Left lobe of liver (tissue), 2 donors: ENCODE data around the gene BMP7. TPM values are rescaled to one million over a fixed set of nuclear protein-coding genes. Genes with fewer than 3 reads are reported as not detected.

Experiments used
- ATAC-seq: fragments of 200-7000 bp; cut with Tn5 transposase; one replicate; pipeline ENCODE4 v1.9.1; 2020; ENCODE audit warnings: mild to moderate bottlenecking, moderate library complexity
- DNase-seq: peaks from one replicate; pipeline ENCODE4 v3.0.0-alpha.2; 2020; ENCODE audit warnings: low spot score
- total RNA-seq: library from RNA; stranded (reverse); gene quantifications from one replicate; pipeline ENCODE4 v1.2.1, GENCODE V29; 2021
- donor health status: DM: no; HTN: no; CAD: no; lungs with moderate emphysema.
- donor health status: DM: no; HTN: yes; CAD: no.

BMP7 gene
- total RNA-seq = 0.38 TPM

GRCh38 chr20:57266291-57267157 is at the start of gene BMP7:
Gene BMP7, minus strand, starts transcription at chr20:57266641. Its CDS starts 519 bp downstream, at chr20:57266122.
- ATAC-seq (no peak), DNase-seq (no peak)

- DNase-seq (no peak), ATAC-seq (no peak)
These were observed 49.6 kb upstream of the BMP7 start for GRCh38 chr20:57315976-57316480.

- ATAC-seq (no peak), DNase-seq (no peak)
These were observed 48.9 kb upstream of the BMP7 start for GRCh38 chr20:57315083-57315975.

GRCh38 chr20:57313951-57314350 is 47.5 kb upstream of the BMP7 start:
- no peak for ATAC-seq
- no peak for DNase-seq

GRCh38 chr20:57313230-57313629 is 46.8 kb upstream of the BMP7 start:
- ATAC-seq (no peak), DNase-seq (no peak)

- no peak for ATAC-seq
These were observed 45.7 kb upstream of the BMP7 start for GRCh38 chr20:57312138-57312537.

GRCh38 chr20:57310821-57311514 is 44.5 kb upstream of the BMP7 start:
- DNase-seq (peak; percentile 33), ATAC-seq (no peak)

More at GRCh38 chr20:57312138-57312537, 45.7 kb upstream of the BMP7 start:
- DNase-seq = peak; percentile 7

GRCh38 chr20:57309544-57310115 is 43.2 kb upstream of the BMP7 start:
- DNase-seq (peak; percentile 8), ATAC-seq (no peak)

GRCh38 chr20:57308451-57309271 is 42.2 kb upstream of the BMP7 start:
- ATAC-seq (no peak), DNase-seq (no peak)

- no peak for ATAC-seq
- DNase-seq = no peak
These were observed 40.3 kb upstream of the BMP7 start for GRCh38 chr20:57306747-57307146.

- ATAC-seq (no peak), DNase-seq (no peak)
These were observed 34.6 kb upstream of the BMP7 start for GRCh38 chr20:57301026-57301425.

GRCh38 chr20:57298457-57298856 is 32.0 kb upstream of the BMP7 start:
- ATAC-seq (no peak), DNase-seq (no peak)

GRCh38 chr20:57294550-57294949 is 28.1 kb upstream of the BMP7 start:
- DNase-seq (no peak), ATAC-seq (no peak)

- ATAC-seq = no peak
- DNase-seq = no peak
These were observed 27.6 kb upstream of the BMP7 start for GRCh38 chr20:57293995-57294394.

- no peak for DNase-seq
- no peak for ATAC-seq
These were observed 26.2 kb upstream of the BMP7 start for GRCh38 chr20:57292611-57293010.

GRCh38 chr20:57291694-57292093 is 25.3 kb upstream of the BMP7 start:
- ATAC-seq (no peak), DNase-seq (no peak)

- DNase-seq = no peak
- no peak for ATAC-seq
These were observed 24.6 kb upstream of the BMP7 start for GRCh38 chr20:57291003-57291402.

GRCh38 chr20:57290178-57290484 is 23.7 kb upstream of the BMP7 start:
- no peak for DNase-seq
- no peak for ATAC-seq

- ATAC-seq = no peak
- DNase-seq = no peak
These were observed 23.1 kb upstream of the BMP7 start for GRCh38 chr20:57289391-57290177.
